HG03159 (cell line): ENCODE measurements around the gene SMCHD1.
A peak's percentile ranks its signal among the peaks of the same experiment; 100 is the strongest.
"Not testable (repeated sequence)": the region's sequence is repeated elsewhere in the genome, so short reads cannot be mapped to it uniquely, and the experiment has no call there.

Experiments
- ATAC-seq: cut with Tn5 transposase; IDR thresholded peaks from one replicate; pipeline ENCODE4 v1.9.1; 2021; ENCODE audit warnings: mild to moderate bottlenecking, moderate library complexity; ENCODE audit not compliant: unreplicated experiment

SMCHD1 gene

DNA sequence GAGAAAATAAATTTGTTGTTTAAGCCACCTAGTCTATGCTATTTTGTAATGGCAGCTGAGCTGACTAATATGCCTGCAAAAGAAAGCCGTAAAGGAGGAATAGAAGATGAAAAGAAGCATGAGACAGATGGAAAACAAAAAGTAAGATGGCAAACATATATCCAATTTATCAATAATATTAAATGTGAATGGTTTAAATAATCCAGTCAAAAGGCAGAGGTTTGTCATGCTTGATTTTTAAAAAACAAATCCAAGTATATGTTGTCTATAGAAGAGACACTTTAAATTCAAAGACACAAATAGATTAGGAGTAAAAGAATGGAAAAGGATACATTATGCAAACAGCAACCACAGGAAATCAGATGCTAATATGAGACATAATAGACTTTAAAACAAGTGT, 155.9 kb downstream of the SMCHD1 start:
- no peak for ATAC-seq

DNA sequence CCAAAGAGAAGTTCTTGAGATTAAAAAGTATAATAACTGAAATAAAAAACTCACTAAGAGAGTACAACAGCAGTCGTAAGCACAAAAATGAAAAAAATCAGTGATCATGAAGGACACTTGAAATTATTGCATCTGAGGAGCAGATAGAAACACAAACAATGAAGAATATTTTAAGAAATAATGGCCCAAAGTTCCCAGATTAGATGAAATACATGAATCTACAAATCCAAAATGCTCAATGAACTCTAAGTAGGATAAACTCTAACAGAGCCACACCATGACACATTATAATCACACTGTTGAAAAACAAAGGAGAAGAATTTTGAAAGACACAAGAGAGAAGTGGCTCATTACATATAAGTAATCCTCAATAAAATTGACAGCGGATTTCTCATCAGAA, 159.4 kb downstream of the SMCHD1 start:
- ATAC-seq, result no peak

DNA sequence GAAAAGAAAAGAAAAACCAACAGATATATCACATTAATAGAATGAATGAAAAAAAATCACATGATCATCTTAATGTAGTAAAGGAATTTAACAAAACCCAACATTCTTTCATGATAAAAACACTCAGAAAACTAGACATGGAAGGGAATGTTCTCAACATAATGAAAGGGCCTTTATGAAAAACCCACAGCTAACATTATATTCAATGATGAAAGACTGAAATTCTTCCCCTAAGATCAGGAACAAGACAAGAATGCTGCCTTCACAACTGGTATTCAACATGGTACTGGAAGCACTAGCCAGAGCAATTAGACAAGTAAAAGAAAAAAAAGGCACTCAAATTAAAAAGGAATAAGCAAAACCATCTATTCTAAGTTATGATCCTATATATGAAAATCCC, 162.8 kb downstream of the SMCHD1 start:
- no peak for ATAC-seq

DNA sequence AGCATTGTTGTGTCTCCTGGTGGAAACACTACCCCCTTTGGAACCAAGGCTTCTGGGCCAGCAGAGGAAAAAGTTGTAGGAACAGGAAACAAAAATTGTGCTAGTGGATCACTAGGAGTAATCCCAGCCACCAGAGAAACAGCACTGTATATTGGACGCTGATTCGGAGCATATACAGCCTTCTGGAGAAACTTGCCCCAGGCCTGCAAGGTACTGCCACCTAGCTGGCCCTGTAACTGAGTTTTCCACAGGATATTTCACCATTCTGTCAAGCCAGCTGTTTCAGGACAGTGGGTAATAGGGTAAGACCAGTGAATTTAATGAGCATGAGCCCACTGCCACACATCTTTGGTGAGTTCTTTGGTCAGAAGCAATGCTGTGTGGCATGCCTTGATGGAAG, 166.2 kb downstream of the SMCHD1 start:
- ATAC-seq, result no peak

- no peak for ATAC-seq
These were observed 166.8 kb downstream of the SMCHD1 start for GRCh38 chr18:2822213-2822921.

DNA sequence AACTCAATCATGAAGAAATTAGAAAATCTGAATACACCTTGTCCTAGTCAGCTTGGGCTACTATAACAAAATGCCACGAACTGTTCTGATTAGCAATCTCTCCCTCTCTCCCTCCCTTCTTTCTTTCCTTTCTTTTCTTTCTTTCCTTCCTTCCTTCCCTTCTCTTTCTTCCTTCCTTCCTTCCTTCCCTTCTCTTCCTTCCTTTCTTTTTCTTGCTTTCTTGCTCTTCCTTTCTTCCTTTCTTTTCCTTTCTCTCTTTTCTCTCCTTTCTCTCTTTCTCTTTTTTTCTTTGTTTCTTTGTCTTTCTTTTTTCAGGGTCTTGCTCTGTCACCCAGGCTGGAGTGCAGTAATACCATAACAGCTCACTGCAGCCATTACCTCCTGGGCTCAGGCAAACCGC, 167.7 kb downstream of the SMCHD1 start:
- no peak for ATAC-seq

DNA sequence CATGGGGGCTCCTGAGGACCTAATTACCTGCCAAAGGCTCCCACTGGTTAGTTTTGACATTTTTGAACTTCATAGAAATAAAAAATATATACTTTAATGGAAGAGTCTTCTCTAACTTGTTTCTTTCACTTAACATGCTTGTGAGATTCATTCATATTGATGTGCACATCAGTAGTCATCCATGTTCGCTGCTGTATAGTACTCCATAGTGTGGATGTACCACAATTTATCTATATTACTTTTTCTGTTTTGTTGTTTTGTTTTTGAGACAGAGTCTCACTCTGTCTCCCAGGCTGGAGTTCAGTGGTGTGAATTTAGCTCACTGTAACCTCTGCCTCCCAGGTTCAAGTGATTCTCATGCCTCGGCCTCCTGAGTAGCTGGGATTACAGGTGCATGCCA, 168.4 kb downstream of the SMCHD1 start:
- no peak for ATAC-seq

GRCh38 chr18:2824865-2825264, 169.3 kb downstream of the SMCHD1 start:
- ATAC-seq, result no peak

- ATAC-seq, result no peak
These were observed 170.2 kb downstream of the SMCHD1 start for GRCh38 chr18:2825613-2826175.

GRCh38 chr18:2826581-2826980, 171.1 kb downstream of the SMCHD1 start:
- no peak for ATAC-seq

DNA sequence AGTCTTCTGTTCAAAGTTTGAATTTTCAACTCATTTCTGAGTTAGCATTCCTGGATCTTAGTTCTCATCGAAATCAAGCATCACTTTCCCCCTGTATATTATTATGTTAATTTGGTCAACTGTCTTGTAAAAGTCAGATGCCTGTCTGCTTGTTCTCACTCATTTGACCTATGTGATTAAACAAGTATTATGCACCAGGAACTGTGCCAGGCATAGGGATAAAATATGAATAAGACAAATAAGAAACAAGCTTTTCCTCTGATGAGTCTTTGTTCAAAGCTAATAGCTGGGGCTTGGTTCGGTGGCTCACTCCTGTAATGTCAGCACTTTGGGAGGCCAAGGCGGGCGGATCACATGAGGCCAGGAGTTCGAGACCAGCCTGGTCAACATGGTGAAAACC, 171.5 kb downstream of the SMCHD1 start:
- ATAC-seq, result no peak

GRCh38 chr18:2836118-2836517, 180.6 kb downstream of the SMCHD1 start:
- ATAC-seq, result not testable (repeated sequence)

GRCh38 chr18:2837290-2837689, 181.8 kb downstream of the SMCHD1 start:
- not testable (repeated sequence) for ATAC-seq

GRCh38 chr18:2839202-2839601, 183.7 kb downstream of the SMCHD1 start:
- no peak for ATAC-seq

DNA sequence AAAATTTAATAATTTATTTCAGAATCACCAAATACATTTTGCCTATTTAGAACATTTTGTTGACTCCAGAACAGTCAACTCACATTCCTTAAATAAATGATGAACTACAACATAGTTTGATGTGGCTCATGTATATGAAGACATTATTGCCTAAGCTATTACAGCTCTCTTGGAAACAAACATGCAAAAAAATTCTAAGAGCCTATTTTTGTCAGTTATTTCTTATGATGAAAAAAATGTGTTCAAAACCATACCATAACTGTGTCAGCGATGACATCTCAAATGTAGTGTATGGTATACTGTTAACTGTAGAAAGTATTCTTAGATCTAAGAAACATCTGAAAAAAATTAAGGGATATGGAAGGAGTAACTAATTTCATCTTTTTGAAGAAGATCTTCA, 185.0 kb downstream of the SMCHD1 start:
- ATAC-seq, result no peak

GRCh38 chr18:2843146-2843545, 187.6 kb downstream of the SMCHD1 start:
- no peak for ATAC-seq

- ATAC-seq, result no peak
These were observed 189.6 kb downstream of the SMCHD1 start for GRCh38 chr18:2845172-2845571.

DNA sequence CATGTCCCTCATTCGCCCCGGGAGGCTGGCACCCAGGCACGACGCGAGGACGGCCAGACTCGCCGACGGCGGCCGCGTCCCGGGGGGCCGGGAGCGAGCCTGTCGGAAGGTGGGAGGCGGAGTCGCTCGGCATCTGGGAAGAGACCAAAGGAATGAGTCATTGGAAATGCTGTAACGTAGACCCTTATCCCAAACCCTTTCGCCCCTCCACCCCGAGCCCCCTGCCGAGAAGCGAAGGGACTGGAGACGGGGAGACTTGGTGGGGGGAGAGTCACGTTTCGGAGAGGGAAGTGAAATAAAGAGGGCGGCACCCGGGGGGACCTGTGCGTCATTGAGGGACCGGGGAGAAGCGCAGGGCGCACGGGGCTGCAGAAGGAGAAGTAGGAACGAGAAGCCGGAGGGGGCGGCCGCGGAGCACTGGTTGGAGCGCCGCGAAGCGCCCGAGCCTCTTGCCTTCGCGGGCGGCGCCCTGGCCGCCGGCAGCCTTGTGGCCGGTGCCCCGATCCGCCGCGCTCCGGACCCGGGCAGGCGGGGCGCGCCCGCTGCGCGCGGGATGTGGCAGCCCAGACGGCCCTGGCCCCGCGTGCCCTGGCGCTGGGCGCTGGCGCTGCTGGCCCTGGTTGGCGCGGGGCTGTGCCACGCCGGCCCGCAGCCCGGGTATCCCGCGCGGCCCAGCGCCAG, 191.2 kb downstream of the SMCHD1 start, which contains the start of gene EMILIN2:
EMILIN2 (plus strand) TSS at position 371 of the 681 bp plus-strand sequence; CDS start at position 554, 183 bp downstream.
- peak; percentile 43 for ATAC-seq

- peak; percentile 42 for ATAC-seq
These were observed 192.1 kb downstream of the SMCHD1 start for GRCh38 chr18:2847317-2848246.

DNA sequence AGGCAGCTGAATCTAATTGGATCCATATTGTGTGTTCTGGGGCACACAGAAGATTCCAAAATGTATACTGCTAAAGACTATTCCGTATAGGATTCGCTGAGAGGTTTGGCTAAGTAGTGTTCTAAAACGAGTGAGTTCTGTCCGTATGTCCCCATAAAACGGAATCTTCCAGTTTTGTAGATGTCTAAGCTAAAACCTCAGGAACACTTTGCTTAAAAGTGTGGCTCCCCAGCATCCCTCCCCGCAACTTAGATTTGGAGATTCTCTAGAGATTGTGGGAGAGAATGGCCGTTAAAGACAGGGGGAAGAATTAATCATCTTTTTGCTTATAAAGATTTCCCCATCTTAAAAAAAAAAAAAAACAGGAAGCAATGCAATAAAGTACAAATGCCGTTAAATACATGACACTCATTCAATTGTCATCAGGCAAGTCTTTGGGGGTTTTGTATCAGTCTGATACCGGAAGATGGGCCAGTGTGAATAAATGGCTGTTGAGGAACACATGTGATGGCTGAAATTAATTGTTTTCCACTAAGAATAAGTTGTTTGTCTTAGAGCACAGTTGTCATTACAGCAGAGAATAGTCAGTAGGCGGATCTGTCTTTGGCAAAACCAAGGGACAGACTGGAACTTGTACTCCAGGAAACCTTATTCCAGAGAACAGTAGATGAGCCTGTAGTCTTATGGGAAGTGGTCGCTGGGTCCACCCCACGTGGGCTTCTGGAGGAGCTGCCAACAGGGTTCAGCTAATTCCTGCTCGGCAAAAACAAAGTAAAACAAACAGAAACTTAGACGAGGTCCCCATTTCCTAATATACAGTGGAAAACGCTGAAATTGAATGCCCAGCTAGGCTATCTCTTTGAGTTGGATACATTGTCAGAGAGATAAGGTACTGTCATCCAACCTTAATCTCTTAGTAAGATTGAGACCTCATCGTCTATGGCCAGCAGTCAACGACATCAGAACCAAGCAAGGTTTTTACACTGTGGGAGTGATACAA, 193.0 kb downstream of the SMCHD1 start:
- no peak for ATAC-seq
